Testis (tissue), 2 donors: Measurements from ENCODE around the gene CCDC127.
"Not testable (repeated sequence)": the region's sequence is repeated elsewhere in the genome, so short reads cannot be mapped to it uniquely, and the experiment has no call there.

Experiments used
- POLR2A ChIP-seq: fragments of 450-650 bp; IDR thresholded peaks from one replicate; pipeline ENCODE4 v1.6.1; 2017; ENCODE audit warnings: antibody characterized with exemption, mild to moderate bottlenecking, moderate library complexity
- TF ChIP-seq, protein P1 (sequence below), 3 experiments: fragments of 450-650 bp in 2 of 3; fragments of 200-600 bp in 1 of 3; sonication (generic) in 1 of 3; IDR thresholded peaks; one replicate each; pipeline ENCODE4 v1.5.1; 2016 to 2019; ENCODE audit warnings: antibody characterized with exemption in 3 of 3, mild to moderate bottlenecking in 2 of 3, moderate library complexity in 1 of 3

DNA sequence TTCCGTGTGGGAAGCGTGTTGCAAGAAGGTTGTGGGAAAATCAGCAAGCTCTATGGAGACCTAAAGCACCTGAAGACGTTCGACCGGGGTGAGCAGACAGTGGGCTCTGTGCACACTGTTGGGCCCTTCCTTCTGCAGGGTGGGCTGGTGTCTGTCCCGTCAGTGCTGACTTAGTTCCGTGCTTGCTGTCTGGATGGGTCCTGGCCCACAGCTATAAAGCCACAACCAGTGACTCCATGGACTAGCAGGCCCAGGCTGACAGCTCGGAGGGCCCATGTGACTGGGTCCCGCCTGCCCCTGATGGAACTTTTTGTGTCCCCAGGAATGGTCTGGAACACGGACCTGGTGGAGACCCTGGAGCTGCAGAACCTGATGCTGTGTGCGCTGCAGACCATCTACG lies 33.1 kb upstream of the CCDC127 start:
- TF ChIP-seq, protein P1, sequence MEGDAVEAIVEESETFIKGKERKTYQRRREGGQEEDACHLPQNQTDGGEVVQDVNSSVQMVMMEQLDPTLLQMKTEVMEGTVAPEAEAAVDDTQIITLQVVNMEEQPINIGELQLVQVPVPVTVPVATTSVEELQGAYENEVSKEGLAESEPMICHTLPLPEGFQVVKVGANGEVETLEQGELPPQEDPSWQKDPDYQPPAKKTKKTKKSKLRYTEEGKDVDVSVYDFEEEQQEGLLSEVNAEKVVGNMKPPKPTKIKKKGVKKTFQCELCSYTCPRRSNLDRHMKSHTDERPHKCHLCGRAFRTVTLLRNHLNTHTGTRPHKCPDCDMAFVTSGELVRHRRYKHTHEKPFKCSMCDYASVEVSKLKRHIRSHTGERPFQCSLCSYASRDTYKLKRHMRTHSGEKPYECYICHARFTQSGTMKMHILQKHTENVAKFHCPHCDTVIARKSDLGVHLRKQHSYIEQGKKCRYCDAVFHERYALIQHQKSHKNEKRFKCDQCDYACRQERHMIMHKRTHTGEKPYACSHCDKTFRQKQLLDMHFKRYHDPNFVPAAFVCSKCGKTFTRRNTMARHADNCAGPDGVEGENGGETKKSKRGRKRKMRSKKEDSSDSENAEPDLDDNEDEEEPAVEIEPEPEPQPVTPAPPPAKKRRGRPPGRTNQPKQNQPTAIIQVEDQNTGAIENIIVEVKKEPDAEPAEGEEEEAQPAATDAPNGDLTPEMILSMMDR (IDR thresholded peaks at IDR 0.05), result not testable (repeated sequence)
- TF ChIP-seq POLR2A, result not testable (repeated sequence)
